ENCODE results near the gene SACM1L.
A peak's percentile ranks its signal among the peaks of the same experiment; 100 is the strongest.
"Not testable (repeated sequence)": the region's sequence is repeated elsewhere in the genome, so short reads cannot be mapped to it uniquely, and the experiment has no call there.

Gene SACM1L

DNA sequence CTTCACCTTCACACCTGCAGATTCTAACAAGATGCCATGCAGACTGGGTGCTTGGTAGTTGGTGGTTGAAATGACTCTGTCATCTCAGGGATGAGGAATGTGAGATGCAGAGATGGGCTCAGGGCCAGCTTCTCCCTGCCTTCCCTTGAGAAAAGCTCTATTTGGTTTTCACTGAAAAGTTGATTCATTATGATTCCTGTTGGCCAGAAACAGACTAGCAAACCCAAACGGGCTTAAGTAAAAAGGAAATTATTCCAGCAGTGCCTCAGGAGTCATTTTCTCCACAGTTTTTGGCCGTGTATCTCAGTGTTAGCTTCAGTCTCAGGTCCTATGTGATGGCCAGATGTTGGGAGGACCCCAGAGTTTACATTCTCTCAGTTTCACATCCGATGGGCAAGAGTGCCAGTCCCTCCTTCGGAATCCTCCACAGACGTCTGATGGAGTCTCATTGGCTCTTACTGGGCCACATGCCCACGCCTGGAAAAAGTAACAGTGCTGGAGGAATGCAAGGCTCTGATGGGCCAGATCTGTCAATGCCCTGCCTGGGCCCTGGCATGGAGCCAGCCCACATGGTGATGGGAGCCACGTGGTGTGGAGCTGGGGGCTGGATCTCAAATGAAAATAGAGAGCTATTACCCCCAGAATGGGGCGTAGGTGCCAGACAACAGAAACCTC, 22.3 kb upstream of the SACM1L start:
- DNase-seq (ENCODE audit: low read depth), result no peak

DNA sequence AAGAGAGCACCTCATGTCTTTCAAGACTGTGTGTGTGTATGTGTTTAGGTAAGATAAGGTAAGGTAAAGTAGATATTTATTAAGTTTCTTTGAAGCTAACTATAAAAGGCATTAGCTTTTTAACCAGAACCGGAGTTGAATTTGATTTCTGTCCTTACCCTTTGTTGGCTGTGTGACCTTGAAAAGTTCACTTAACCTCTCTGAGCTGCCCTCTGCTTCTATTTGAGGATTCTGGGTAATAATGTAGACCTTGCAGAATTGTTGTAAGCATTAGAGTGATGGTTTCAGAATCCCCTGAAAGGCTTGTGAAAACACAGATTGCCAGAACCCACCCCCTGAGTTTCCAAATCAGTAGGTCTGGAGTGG, 21.6 kb upstream of the SACM1L start:
- DNase-seq (ENCODE audit: low read depth), result no peak

DNA sequence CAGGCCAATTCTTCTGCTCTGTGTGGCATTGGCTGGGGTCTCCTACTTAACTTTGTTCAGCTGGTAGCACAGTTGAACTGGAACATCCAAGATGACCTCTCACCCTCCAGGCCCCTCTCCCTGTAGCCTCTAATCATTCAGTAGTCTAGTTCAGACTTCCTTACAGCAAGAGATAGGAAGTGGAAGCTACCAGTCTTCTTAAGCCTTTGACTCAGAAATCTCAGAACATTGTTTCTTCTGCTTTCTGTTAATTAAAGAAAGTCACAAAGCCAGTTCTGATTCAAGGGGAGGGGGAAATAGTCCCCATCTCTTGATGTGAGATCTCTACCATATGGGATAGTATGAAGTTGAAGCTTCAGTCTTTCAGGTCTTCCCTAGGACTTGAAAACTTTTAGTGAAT, 18.8 kb upstream of the SACM1L start:
- DNase-seq (ENCODE audit: low read depth), result no peak

DNA sequence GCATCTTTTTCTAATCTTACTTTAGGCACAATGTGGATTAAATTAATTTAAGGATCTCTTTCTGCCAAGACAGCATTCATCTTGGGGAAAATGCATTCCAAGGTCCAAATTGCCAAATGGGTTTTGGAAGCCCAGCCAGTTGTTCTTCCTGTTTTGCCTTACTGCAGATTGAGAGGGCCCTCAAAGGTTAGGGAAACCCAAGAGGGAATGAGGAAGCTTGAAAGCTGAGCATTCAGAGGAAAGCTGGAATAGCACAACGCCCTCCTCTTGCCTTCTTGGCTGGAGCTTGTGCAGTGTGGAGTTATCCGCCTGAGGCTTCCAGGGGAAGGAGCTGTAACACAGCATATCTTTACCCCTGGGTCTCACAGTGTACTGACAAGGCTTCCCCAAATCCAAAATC, 18.2 kb upstream of the SACM1L start:
- no peak for DNase-seq (ENCODE audit: low read depth)

DNA sequence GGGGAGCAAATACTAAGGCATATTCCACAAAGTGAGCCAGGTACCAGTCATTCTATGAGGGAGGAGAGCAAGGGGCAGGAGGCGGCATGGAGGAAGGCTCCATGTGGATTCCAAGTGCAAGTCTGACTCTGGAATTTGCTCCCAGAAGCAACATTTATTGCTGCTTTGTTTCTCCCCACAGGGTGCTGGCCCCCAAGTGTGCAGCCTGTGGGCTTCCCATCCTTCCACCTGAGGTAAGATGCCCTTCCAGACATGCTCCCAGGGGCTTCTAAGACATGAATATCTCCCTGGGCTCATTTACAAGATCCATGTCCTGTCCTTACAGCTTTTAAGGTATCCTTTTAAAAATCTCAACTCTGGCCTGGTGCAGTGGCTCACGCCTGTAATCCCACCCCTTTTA, 15.9 kb upstream of the SACM1L start:
- no peak for DNase-seq (ENCODE audit: low read depth)

DNA sequence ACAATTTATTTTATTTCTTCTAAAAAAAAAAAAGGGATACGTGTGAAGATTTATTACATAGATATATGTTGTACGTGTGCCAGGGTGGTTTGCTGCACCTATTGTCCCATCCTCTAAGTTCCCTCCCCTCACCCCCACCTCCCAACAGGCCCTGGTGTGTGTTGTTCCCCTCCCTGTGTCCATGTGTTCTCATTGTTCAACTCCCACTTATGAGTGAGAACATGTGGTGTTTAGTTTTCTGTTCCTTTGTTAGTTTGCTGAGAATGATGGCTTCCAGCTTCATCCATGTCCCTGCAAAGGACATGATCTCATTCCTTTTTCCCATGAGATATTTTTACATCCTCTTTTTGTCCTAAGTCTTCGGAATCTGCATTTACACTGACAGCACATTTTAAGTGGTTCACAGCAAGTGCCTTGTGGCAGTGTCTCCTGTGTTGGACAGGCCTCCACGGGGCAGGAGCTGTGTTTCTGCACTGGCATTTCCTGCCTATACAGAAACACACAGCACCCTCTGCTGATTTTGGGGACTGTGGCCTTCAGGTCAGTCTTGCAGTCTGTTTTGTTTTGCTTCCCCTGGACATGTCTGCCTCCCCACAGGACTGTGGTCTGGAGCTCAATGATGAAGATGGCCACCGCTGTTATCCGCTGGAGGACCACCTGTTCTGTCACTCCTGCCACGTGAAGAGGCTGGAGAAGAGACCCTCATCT, 12.7 kb upstream of the SACM1L start:
- DNase-seq (ENCODE audit: low read depth), result no peak

DNA sequence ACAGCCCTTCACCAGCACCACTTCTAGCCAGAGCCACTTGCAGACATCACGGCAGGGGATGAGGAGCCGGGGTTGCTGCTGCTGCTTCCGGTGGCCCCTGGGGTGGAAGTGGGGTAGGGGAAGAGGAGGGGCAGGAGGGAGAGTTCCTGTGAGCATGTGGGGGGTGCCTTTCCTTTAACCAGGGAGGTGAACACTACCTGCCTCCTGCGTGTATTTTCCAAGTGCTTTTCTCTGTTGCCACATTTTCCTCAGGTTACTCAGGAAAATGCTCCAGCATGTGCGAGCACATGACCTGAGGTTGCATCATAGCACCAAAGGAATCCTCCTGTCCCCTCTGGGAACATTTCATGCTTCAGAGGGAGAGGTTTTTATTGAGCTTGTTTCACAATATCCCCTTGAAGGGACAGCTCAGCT, 12.2 kb upstream of the SACM1L start:
- peak; percentile 44 for DNase-seq (ENCODE audit: low read depth)

DNA sequence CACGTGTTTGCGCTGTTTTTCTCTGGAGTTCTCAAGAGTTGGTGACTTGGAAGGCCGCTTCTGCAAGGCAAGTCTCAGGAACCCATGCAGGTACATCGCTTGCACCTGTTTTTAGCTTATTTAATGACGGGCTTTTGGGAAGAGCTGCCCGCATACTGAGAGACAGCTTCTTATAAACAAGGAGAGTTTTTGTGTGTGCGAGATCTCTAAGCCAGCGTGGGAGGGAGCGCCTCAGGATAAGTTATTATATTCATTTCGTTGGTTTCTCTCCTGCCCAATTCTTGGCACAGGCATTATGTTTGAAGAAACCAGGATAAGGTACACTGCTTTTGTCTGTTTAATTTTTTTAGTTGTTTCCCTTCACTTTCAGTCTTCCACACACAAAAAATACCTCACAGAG, 11.4 kb upstream of the SACM1L start:
- no peak for DNase-seq (ENCODE audit: low read depth)

DNA sequence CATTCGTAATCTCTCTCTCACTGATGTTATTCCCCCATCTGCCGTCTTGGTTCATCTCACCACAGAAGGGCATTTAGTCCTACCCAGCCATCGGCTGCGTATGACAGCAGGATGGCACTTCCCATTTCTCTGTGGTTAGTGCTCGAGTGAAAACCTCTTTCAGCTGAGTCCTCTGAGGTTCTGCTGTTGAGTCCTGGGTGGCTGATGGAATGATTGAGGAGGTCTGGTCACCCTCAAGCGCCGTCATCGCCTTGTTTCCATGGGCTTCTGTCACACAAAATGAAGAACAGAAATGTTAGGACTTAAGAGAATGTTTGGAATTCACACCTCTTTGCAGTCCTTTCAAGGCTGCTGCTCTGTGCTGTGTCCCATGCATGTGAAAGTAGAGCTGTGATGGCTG, 9.4 kb upstream of the SACM1L start:
- no peak for DNase-seq (ENCODE audit: low read depth)

DNA sequence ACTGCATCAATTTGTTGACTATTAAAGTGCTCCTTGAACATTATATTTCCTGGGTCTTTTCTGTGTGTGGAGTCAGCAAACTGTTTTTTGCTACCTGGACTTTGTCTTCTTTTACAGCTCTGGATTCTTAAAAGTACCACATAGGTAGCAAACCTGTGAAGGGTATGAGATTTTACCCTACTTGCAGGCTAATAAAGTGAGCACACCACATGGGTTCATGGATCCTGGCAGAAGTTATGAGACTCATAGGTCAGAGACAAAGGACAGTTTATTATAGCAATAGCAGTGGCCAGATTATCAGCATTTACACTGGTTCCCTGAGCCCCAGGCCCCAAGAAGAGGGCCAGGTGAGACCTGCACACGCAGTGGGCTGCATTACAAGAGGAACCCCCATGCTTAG, 8.0 kb upstream of the SACM1L start:
- DNase-seq (ENCODE audit: low read depth), result no peak

DNA sequence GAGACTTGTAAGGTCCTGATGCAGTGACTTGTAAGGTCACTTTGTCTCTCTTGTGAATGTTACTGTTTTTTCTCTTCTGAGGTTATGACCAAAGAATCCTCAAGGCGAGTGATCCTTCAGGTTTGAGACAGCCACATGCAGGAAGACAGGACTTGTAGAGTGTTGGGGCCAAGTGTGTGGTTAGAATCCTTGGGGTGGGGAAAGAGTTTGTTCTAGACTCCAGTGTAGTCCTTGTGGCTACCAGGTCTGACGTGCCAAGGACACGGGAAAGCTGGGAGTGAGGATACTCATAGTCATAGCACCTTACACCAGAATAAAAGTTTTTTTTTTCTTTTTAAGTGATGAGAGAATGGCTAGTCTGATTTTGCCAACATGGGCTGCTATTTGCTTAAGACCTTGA, 7.3 kb upstream of the SACM1L start:
- no peak for DNase-seq (ENCODE audit: low read depth)

DNA sequence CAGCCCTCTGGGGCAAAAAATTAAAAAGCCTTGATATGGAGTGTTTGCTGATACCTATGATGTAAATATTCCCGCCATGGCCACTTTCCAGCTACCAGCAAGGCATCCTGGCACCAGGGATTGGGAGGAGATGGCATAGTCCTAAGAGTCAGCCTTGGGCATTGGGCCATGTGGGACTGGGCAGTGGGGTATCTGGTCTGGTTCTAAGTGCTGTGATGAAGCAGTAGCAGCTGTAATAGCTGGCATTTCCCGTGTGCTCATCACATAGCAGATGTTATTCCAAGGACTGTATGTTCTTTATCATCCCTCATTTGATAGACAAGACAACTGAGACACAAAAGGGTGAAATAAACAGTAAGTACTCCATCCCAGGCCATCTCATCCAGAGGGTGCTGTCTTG, 6.9 kb upstream of the SACM1L start:
- no peak for DNase-seq (ENCODE audit: low read depth)

DNA sequence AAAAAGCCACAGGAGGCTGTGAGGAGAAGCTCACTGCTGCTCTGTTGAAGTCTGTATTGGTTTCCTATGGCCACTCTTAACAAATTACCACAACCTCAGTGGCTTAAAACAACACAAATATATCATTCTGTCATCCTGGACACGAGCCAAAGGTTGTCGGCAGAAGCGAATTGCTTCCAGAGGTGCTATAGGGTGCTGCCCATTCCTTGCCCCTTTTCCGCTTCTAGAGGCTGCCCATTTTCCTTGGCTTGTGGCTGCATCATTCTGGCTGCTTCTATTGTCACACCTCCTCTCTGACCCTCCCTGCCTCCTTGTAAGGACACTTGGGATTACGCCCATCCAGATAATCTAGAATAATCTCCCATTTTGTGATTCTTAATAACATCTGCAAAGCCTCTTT, 6.4 kb upstream of the SACM1L start:
- DNase-seq (ENCODE audit: low read depth), result no peak

DNA sequence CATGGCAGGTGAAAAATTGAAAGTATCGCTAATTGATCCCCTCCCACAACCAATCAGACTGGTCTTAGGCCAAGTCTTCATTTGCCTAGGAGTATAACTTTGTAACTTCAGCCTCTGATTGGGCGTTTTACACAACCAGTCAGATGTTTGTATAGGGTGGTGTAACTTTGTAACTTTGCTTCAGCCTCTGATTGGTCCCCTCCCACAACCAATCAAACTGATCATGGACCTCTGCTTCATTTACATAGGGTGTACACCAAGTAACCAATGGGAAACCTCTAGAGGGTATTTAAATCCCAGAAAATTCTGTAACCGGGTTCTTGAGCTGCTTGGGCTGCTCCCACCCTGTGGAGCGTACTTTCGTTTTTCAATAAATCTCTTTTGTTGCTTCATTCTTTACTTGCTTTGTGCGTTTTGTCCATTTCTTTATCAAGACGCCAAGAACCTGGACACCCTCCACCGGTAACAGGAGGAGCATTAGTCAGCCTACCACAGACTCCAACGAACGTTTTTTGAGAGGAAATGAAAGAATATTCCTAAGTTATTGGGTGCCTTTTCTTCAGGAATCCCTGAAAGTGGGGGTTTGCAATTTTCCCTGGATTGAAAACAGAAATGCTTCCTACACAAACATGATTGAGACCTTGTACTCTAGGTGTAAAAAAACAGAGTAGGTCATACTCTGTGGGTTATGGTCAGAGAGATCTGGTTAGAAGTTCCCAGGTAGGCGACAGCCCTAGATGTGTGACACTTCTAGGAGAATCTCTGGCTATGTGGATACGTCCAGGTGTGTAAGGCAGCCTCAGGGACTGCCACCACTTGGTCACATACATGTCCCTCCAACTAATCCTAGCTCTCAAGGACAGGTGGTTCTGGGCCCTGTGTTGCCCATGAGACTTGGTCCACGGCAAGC, 5.5 kb upstream of the SACM1L start:
- DNase-seq (ENCODE audit: low read depth), result no peak

DNA sequence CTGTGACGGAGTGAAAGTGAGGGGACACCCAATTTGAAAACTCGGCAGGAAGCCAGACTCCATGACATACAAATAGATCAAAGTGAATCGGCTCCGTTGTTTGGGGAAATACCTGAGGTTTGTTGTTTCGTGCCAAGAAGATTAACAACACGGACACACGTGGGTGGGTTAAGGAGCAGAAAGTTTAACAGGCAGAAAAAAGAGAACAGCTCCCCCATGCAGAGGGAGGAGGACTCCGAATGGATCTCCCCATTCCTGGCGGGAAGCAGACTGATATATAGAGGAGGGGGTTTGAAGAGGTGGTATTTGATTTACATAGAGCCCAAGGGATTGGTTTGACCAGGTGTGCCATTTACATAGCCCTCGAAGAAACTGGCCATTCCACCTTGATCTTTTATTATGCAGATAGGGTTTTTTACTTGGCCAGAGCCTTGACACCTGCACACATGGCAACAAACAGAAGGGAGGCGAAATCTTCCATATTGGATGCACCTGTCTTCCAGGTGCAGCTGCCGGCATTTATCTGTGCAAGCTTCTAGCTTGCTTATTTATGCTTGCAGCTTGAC, 4.8 kb upstream of the SACM1L start:
- DNase-seq (ENCODE audit: low read depth), result no peak

DNA sequence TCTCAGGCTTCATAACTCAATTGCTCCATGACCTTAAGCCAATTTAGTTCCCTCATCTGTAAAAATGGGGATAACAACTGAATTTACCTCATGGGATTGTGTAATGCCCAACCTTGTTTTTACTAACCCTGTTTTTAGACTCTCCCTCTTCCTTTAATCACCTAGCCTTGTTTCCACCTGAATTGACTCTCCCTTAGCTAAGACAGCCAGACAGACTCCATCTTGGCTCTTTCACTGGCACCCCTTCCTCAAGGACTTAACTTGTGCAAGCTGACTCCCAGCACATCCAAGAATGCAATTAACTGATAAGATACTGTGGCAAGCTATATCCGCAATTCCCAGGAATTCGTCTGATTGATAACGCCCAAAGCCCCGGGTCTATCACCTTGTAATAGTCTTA, 3.5 kb upstream of the SACM1L start:
- not testable (repeated sequence) for DNase-seq (ENCODE audit: low read depth)

DNA sequence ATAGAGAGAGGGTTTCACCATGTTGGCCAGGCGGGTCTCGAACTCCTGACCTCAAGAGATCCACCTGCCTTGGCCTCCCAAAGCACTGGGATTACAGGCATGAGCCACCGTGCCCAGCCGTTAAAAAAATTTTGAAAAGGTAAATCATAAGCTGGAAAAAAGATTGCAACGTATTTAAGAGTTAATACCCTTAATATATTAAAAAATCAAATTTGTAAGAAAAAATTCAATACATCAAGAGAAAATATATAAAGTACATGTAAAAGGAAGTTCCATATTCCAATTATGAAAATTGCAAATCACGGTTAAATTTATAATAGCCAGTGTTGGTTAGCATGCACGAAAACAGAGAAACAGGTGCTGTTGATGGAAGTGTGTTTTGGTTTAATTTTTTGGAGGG, 2.3 kb upstream of the SACM1L start:
- DNase-seq (ENCODE audit: low read depth), result no peak

DNA sequence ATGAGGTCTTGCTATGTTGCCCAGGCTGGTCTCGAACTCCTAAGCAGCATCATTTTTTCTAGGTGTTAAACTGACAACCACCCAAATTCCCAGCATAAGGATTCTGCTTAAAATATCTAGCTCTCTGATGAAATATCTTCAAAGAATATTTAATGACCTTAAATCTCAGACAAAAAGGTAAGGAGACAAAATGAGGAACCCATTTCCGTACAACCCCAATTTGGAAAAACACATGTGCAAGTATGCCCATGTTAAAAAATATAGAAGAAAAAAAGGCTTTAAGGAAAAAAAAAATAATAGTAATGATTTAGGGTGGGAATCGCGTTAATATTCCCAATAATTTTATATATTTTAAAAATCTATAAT, 1.4 kb upstream of the SACM1L start:
- no peak for DNase-seq (ENCODE audit: low read depth)

DNA sequence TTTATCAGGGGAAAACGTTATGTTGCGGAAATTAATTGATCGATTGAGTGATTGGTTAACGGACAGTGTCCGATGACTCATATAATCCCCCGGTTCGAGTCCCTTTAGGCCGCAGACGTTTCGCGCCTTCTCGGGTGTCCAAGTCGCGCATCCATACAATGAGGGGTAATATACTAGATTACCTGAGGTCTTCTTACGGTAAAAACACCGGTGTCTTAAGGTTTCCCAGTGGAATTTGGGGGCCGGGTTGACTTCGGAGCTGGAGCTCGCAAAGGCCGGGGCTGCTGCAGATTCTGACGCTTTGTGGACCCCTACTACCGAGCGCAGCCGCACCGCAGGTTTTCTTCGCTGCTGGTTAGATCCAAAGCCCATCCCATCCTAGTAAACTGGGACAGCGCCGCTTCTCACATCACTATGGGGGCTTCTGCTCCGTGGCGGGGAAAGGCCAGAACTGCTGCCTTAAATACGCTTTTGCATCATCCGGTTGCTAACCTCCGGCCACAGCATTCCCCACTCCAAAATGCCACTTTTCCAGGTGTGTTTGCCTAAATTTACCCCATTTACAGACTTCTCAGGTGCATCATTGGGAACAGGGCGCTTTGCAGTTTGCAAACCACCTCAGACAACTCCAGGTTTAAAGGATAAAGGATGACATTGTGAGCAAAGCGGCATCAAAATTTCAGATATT, 858 bp upstream of the SACM1L start:
- no peak for DNase-seq (ENCODE audit: low read depth)

DNA sequence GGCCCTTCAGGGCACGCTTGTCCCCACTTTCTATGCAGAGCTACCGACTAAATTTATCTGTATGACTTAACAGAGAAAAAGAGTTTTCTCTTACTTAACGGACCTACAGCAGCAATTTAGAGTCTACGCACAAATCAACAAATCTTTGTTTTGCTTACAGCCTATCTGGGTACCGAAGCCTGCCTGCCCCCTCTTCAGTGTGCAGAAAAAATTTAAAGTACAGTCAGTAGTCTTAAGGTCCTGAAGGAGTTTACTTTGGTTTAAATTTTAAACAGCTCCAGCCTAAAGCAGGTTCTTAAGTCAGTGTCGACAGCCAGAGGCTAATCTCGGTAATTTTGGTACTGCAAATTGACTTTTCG, 570 bp downstream of the SACM1L start:
- DNase-seq (ENCODE audit: low read depth), result no peak

DNA sequence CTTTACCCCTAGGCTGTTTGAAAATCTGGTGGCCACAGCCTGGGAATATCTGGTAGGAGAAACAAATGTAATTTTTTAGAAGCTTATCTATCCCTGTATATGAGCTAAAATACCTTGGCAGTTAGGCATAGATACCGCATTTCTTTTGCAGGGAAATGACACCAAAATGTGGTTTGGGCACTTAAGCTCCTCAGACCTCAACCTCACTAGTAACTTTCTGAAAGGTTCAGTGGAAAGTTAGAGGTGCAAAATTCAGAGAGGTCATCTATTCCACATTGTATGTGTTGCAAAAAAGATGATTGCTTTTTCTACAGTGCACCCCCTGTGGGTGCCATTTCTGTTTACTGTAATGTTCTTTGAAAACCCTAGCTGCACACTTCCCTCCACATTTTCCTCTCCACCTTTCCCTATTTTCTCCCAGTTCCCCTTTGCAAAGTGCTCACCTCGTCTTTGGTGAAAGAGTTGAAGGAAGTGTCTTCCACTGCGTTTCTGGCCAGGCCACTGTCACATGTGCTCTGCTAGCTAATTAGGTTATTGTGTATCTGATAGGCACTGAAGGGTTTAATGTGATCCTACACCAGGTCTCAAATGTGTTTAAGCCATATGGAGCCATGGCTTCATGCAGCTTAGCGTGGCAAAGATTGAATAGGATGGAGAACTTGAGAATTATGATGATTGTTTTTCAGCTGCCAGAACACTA, 1.3 kb downstream of the SACM1L start:
- DNase-seq (ENCODE audit: low read depth), result no peak

DNA sequence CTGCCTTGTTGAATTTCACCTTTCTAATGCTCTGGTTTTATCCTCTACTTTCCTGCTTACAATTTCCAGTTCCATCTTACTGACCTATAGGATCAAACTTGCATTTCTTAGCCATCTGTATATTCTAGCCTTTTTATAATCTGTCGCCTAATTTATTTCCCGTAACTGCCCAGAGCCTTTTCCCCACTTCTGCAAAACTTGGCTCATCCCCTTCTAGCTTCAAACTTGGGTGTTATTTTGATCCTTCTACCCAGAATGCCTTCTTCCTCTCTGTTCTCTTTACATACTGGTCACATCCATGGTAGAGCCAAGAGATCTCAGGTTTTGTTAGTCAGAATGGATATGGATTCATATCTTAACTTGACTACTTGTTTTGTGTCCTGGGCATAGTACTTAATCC, 2.6 kb downstream of the SACM1L start:
- DNase-seq (ENCODE audit: low read depth), result no peak

All from activated T-cell treated with anti-CD3 and anti-CD28 coated beads for 1 hour (primary cell).